Testis (tissue), 2 donors: ENCODE data around the gene SCUBE3.

Source experiments
- POLR2A ChIP-seq: fragments of 450-650 bp; IDR thresholded peaks from one replicate; pipeline ENCODE4 v1.6.1; 2017; ENCODE audit warnings: antibody characterized with exemption, mild to moderate bottlenecking, moderate library complexity
- TF ChIP-seq, protein P1 (sequence below), 3 experiments: fragments of 450-650 bp in 2 of 3; fragments of 200-600 bp in 1 of 3; sonication (generic) in 1 of 3; IDR thresholded peaks; one replicate each; pipeline ENCODE4 v1.5.1; 2016 to 2019; ENCODE audit warnings: antibody characterized with exemption in 3 of 3, mild to moderate bottlenecking in 2 of 3, moderate library complexity in 1 of 3

DNA sequence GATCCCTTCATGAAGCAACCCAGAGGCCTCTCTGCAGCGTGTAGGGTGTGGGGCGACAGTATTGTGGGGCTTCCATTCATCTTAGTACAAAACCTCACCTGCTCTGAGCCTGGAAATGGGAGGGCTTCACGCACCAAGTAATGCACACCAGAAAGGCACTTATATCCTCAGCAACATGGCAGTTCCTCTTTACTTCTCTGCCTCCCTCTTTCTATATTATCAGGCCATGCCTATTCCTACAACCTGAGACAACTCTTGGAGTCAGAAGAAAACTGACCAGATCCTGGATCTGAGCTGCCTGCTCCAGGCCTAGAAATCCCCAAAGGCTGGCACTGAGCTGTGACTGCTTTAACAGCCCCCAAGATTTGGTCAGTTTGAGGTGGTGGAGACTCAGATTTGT lies 38.2 kb downstream of the SCUBE3 start:
- TF ChIP-seq, protein P1, sequence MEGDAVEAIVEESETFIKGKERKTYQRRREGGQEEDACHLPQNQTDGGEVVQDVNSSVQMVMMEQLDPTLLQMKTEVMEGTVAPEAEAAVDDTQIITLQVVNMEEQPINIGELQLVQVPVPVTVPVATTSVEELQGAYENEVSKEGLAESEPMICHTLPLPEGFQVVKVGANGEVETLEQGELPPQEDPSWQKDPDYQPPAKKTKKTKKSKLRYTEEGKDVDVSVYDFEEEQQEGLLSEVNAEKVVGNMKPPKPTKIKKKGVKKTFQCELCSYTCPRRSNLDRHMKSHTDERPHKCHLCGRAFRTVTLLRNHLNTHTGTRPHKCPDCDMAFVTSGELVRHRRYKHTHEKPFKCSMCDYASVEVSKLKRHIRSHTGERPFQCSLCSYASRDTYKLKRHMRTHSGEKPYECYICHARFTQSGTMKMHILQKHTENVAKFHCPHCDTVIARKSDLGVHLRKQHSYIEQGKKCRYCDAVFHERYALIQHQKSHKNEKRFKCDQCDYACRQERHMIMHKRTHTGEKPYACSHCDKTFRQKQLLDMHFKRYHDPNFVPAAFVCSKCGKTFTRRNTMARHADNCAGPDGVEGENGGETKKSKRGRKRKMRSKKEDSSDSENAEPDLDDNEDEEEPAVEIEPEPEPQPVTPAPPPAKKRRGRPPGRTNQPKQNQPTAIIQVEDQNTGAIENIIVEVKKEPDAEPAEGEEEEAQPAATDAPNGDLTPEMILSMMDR (IDR thresholded peaks at IDR 0.05): no peak
- TF ChIP-seq POLR2A: no peak
